Measurements from ENCODE around the gene UGT1A5. TPM values are rescaled to one million over a fixed set of nuclear protein-coding genes. Genes with fewer than 3 reads are reported as not detected.

The UGT1A5 gene
- polyA plus RNA-seq, 1 donor (not counting 4 experiments of a cell fraction or from before 2014, with no cell fraction given) = 1.3 TPM

DNA sequence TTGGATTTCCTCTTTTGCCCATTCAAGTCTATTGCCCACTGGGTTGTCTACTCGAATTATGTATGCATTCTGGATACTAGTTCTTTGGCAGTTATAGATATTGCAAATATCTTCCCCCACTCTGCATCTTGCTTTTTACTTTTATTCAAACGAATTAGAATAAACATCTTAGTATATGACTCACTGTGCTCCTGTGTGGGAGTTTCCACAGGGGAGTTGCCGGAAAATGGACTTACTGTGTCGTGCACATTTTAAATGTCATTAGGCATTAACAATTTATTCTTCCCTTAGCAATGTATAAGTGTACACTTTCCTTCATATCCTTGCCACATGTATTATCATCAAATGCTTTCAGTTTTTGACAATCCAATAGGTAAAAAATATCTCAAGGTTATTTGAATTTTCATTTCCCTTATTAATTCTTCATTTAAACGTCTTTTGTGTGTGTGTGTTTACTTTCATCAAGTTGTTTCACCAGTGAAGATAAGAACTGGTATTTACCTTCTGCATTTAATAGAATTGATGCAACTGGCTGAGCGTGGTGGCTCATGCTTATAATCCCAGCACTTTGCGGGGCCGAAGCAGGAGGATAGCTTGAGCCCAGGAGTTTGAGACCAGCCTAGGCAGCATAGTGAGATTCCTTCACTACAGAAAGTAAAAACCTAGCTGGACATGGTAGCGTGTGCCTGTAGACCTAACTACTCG lies 4.6 kb upstream of the UGT1A5 start:
- H2AFZ ChIP-seq (ENCODE audit: control insufficient read depth, low read length) = no peak overlapping the region
- peaks cover 40% of the 10 kb centered on the region for H3K79me2 ChIP-seq (ENCODE audit: control insufficient read depth, insufficient read depth, low read length)
- H3K9me3 ChIP-seq (ENCODE audit: control insufficient read depth, low read depth, low read length) = no peaks in the 10 kb centered on the region
- DNase-seq (ENCODE audit: low read depth, low spot score) (no peak), FAIRE-seq (peak; percentile 44)
- no peaks in the 10 kb centered on the region for H3K27me3 ChIP-seq (ENCODE audit: control insufficient read depth, extremely low read depth, insufficient read depth, low read length)
- H3K9ac ChIP-seq (ENCODE audit: control insufficient read depth, extremely low read depth, insufficient read depth, low read length) = peak overlapping the region; percentile 5
- no peaks in the 10 kb centered on the region for H3K9me1 ChIP-seq (ENCODE audit: control insufficient read depth, extremely low read depth, insufficient read depth, low read length)
- H3K36me3 ChIP-seq (ENCODE audit: control insufficient read depth in 2 of 2, extremely low read depth in 1 of 2, insufficient read depth in 2 of 2, low read length in 2 of 2) = peaks cover 3 to 11% of the 10 kb centered on the region in 2 experiments
- H4K20me1 ChIP-seq (ENCODE audit: control insufficient read depth, extremely low read depth, insufficient read depth, low read length) = no peaks in the 10 kb centered on the region
- dilution Hi-C loops (cut with MboI; ENCODE audit: extremely low pct_ligation_motif_present, low sequenced_read_pairs) = no loop called here
- H3K4me1 ChIP-seq (ENCODE audit: control insufficient read depth, extremely low read depth, insufficient read depth, low read length) = peaks cover 37% of the 10 kb centered on the region
- peak overlapping the region in 1 of 3 experiments; percentile 2 for H3K4me3 ChIP-seq (ENCODE audit: control insufficient read depth in 2 of 3, extremely low read depth in 1 of 3, insufficient read depth in 2 of 3, low read depth in 1 of 3, low read length in 3 of 3)
- peak overlapping the region; percentile 59 for H3K27ac ChIP-seq (ENCODE audit: control insufficient read depth, insufficient read depth, low read length)
- peak overlapping the region; percentile 24 for H3K4me2 ChIP-seq (ENCODE audit: control insufficient read depth, extremely low read depth, insufficient read depth, low read depth, low read length)
- no peak for TF ChIP-seq EZH2 (IDR thresholded peaks at IDR 0.05; ENCODE audit: low read length)
- TF ChIP-seq, protein P1, sequence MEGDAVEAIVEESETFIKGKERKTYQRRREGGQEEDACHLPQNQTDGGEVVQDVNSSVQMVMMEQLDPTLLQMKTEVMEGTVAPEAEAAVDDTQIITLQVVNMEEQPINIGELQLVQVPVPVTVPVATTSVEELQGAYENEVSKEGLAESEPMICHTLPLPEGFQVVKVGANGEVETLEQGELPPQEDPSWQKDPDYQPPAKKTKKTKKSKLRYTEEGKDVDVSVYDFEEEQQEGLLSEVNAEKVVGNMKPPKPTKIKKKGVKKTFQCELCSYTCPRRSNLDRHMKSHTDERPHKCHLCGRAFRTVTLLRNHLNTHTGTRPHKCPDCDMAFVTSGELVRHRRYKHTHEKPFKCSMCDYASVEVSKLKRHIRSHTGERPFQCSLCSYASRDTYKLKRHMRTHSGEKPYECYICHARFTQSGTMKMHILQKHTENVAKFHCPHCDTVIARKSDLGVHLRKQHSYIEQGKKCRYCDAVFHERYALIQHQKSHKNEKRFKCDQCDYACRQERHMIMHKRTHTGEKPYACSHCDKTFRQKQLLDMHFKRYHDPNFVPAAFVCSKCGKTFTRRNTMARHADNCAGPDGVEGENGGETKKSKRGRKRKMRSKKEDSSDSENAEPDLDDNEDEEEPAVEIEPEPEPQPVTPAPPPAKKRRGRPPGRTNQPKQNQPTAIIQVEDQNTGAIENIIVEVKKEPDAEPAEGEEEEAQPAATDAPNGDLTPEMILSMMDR (optimal IDR thresholded peaks at IDR 0.05 in 1 of 3, IDR thresholded peaks at IDR 0.05 in 1 of 3, conservative IDR thresholded peaks at IDR 0.05 in 1 of 3; ENCODE audit: extremely low read depth in 1 of 3, insufficient read depth in 2 of 3, low read length in 3 of 3) = no peak

DNA sequence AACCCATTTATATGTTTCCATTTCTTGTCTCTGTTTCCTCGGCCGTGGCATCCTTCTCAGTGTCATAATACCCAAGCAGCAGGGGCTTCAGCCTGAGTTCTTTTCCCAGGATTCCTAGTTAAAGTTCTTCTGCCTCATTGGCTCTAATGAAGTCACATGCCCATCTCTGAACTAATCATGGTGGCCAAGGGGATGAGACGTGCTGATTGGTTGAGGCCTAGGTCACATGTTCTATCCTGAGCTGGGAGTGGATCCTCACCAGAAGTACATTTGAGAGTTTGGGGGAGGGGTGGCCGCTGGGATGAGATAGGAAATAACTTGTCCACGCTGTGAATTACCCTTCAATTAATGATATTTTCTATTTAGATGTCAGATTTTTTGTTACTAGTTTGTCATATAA lies 3.8 kb upstream of the UGT1A5 start:
- Histone ChIP-seq H2AFZ (ENCODE audit: control insufficient read depth, low read length) (no peak overlapping the region), H3K4me1 (ENCODE audit: control insufficient read depth, extremely low read depth, insufficient read depth, low read length) (peaks cover 38% of the 10 kb centered on the region), H3K36me3 (ENCODE audit: control insufficient read depth in 2 of 2, extremely low read depth in 1 of 2, insufficient read depth in 2 of 2, low read length in 2 of 2) (peaks cover 3 to 13% of the 10 kb centered on the region in 2 experiments), H4K20me1 (ENCODE audit: control insufficient read depth, extremely low read depth, insufficient read depth, low read length) (no peaks in the 10 kb centered on the region), H3K9me3 (ENCODE audit: control insufficient read depth, low read depth, low read length) (no peaks in the 10 kb centered on the region), H3K9me1 (ENCODE audit: control insufficient read depth, extremely low read depth, insufficient read depth, low read length) (no peaks in the 10 kb centered on the region), H3K27ac (ENCODE audit: control insufficient read depth, insufficient read depth, low read length) (no peak overlapping the region), H3K9ac (ENCODE audit: control insufficient read depth, extremely low read depth, insufficient read depth, low read length) (no peak overlapping the region), H3K79me2 (ENCODE audit: control insufficient read depth, insufficient read depth, low read length) (peaks cover 46% of the 10 kb centered on the region), H3K4me2 (ENCODE audit: control insufficient read depth, extremely low read depth, insufficient read depth, low read depth, low read length) (no peak overlapping the region), H3K27me3 (ENCODE audit: control insufficient read depth, extremely low read depth, insufficient read depth, low read length) (no peaks in the 10 kb centered on the region), H3K4me3 (ENCODE audit: control insufficient read depth in 2 of 3, extremely low read depth in 1 of 3, insufficient read depth in 2 of 3, low read depth in 1 of 3, low read length in 3 of 3) (no peak overlapping the region)
- dilution Hi-C loops (cut with MboI; ENCODE audit: extremely low pct_ligation_motif_present, low sequenced_read_pairs) = no loop called here
- DNase-seq (ENCODE audit: low read depth, low spot score) (no peak), FAIRE-seq (no peak)
- TF ChIP-seq EZH2 (IDR thresholded peaks at IDR 0.05; ENCODE audit: low read length) = no peak
- TF ChIP-seq, protein P1 (optimal IDR thresholded peaks at IDR 0.05 in 1 of 3, IDR thresholded peaks at IDR 0.05 in 1 of 3, conservative IDR thresholded peaks at IDR 0.05 in 1 of 3; ENCODE audit: extremely low read depth in 1 of 3, insufficient read depth in 2 of 3, low read length in 3 of 3) = no peak

All from keratinocyte (primary cell).